ENCODE measurements around the gene PIEZO2. TPM values are rescaled to one million over a fixed set of nuclear protein-coding genes. Genes with fewer than 3 reads are reported as not detected.

Gene PIEZO2
- total and polyA plus RNA-seq, 4 donors: 2.6 to 233 (median 18.8) TPM

GRCh38 chr18:11096839-11097750 is 52.3 kb downstream of the PIEZO2 start:
- Histone ChIP-seq H3K4me3 (no peak overlapping the region), H3K27me3 (ENCODE audit: control insufficient read depth in 3 of 3, insufficient read depth in 3 of 3, low read length in 2 of 3) (no peaks in the 10 kb centered on the region), H3K9me3 (ENCODE audit: control insufficient read depth in 4 of 4, insufficient read depth in 3 of 4, low read length in 3 of 4) (no peaks in the 10 kb centered on the region), H3K9ac (ENCODE audit: insufficient read depth in 1 of 2, low read length in 2 of 2) (no peak overlapping the region), H3K36me3 (ENCODE audit: control insufficient read depth in 4 of 4, insufficient read depth in 4 of 4, low read length in 4 of 4) (peaks cover 0 to 3% (median 0%) of the 10 kb centered on the region in 4 donors), H3K27ac (ENCODE audit: low read depth in 1 of 2, low read length in 1 of 2) (no peak overlapping the region), H3K4me1 (ENCODE audit: control insufficient read depth in 5 of 5, insufficient read depth in 5 of 5, low read length in 5 of 5) (peaks cover 4 to 35% (median 7%) of the 10 kb centered on the region in 5 donors)
- DNase-seq: no peak
- ATAC-seq (ENCODE audit: insufficient read depth, low FRiP score): no peak
- TF ChIP-seq CTCF (IDR thresholded peaks at IDR 0.05; ENCODE audit: control extremely low read depth, extremely low read depth): no peak
- 76 to 82% methylated on average over 10 of the region's 10 CpGs for whole genome bisulfite sequencing, 2 donors

- no peak for TF ChIP-seq CTCF (IDR thresholded peaks at IDR 0.05; ENCODE audit: control extremely low read depth, extremely low read depth)
- WGBS, 2 donors: 39 to 40% methylated on average over 5 of the region's 5 CpGs
- no peak overlapping the region for H3K9ac ChIP-seq (ENCODE audit: insufficient read depth in 1 of 2, low read length in 2 of 2)
- peaks cover 0 to 3% (median 0%) of the 10 kb centered on the region in 4 donors for H3K36me3 ChIP-seq (ENCODE audit: control insufficient read depth in 4 of 4, insufficient read depth in 4 of 4, low read length in 4 of 4)
- H3K27me3 ChIP-seq (ENCODE audit: control insufficient read depth in 3 of 3, insufficient read depth in 3 of 3, low read length in 2 of 3): no peaks in the 10 kb centered on the region
- DNase-seq (no peak), ATAC-seq (ENCODE audit: insufficient read depth, low FRiP score) (no peak)
- H3K27ac ChIP-seq (ENCODE audit: low read depth in 1 of 2, low read length in 1 of 2): no peak overlapping the region
- H3K9me3 ChIP-seq (ENCODE audit: control insufficient read depth in 4 of 4, insufficient read depth in 3 of 4, low read length in 3 of 4): no peaks in the 10 kb centered on the region
- no peak overlapping the region for H3K4me3 ChIP-seq
- peaks cover 4 to 28% (median 7%) of the 10 kb centered on the region in 5 donors for H3K4me1 ChIP-seq (ENCODE audit: control insufficient read depth in 5 of 5, insufficient read depth in 5 of 5, low read length in 5 of 5)
Observed at GRCh38 chr18:11096411-11096810, 53.0 kb downstream of the PIEZO2 start.

- TF ChIP-seq CTCF (IDR thresholded peaks at IDR 0.05; ENCODE audit: control extremely low read depth, extremely low read depth): no peak
- ATAC-seq (ENCODE audit: insufficient read depth, low FRiP score): no peak
- Histone ChIP-seq H3K4me1 (ENCODE audit: control insufficient read depth in 5 of 5, insufficient read depth in 5 of 5, low read length in 5 of 5) (peaks cover 4 to 28% (median 7%) of the 10 kb centered on the region in 5 donors), H3K36me3 (ENCODE audit: control insufficient read depth in 4 of 4, insufficient read depth in 4 of 4, low read length in 4 of 4) (peaks cover 0 to 3% (median 0%) of the 10 kb centered on the region in 4 donors), H3K4me3 (no peak overlapping the region), H3K27me3 (ENCODE audit: control insufficient read depth in 3 of 3, insufficient read depth in 3 of 3, low read length in 2 of 3) (no peaks in the 10 kb centered on the region), H3K9ac (ENCODE audit: insufficient read depth in 1 of 2, low read length in 2 of 2) (no peak overlapping the region), H3K9me3 (ENCODE audit: control insufficient read depth in 4 of 4, insufficient read depth in 3 of 4, low read length in 3 of 4) (no peaks in the 10 kb centered on the region), H3K27ac (ENCODE audit: low read depth in 1 of 2, low read length in 1 of 2) (no peak overlapping the region)
- 82 to 85% methylated on average over 6 of the region's 6 CpGs for WGBS, 2 donors
- DNase-seq: no peak
Observed at GRCh38 chr18:11095674-11096293, 53.6 kb downstream of the PIEZO2 start.
